ENCODE data around the gene ZFP92. TPM values are rescaled to one million over a fixed set of nuclear protein-coding genes. Genes with fewer than 3 reads are reported as not detected.

Gene ZFP92
- total and polyA plus RNA-seq, 10 donors: 0.26 to 3.4 (median 2.0) TPM

DNA sequence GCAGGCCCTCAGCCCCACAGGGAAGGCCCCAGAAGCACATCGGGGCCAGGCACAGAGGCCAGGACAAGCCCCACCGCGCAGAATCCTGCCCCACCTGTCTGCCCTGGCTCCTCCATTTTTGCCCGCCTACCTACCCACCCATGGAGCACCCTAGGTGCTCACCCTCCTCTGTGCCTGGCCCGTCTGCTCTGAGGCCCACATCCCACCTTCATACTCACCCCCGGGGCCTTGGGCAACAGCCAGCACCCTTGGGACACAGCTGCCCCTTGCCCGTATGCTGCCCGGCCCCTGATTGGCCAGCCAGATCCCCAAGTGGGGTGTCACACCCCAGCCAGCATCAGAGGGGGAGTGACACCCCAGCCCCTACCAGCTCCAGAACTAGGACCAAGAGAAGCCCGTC lies 45.4 kb downstream of the ZFP92 start:
- TF ChIP-seq POLR2AphosphoS5 (IDR thresholded peaks at IDR 0.05) (no peak), POLR2A (IDR thresholded peaks at IDR 0.05) (no peak)
- TF ChIP-seq, protein P1, sequence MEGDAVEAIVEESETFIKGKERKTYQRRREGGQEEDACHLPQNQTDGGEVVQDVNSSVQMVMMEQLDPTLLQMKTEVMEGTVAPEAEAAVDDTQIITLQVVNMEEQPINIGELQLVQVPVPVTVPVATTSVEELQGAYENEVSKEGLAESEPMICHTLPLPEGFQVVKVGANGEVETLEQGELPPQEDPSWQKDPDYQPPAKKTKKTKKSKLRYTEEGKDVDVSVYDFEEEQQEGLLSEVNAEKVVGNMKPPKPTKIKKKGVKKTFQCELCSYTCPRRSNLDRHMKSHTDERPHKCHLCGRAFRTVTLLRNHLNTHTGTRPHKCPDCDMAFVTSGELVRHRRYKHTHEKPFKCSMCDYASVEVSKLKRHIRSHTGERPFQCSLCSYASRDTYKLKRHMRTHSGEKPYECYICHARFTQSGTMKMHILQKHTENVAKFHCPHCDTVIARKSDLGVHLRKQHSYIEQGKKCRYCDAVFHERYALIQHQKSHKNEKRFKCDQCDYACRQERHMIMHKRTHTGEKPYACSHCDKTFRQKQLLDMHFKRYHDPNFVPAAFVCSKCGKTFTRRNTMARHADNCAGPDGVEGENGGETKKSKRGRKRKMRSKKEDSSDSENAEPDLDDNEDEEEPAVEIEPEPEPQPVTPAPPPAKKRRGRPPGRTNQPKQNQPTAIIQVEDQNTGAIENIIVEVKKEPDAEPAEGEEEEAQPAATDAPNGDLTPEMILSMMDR (IDR thresholded peaks at IDR 0.05 in 8 of 11, conservative IDR thresholded peaks at IDR 0.05 in 3 of 11): no peak
- DNase-seq: no peak

GRCh38 chrX:153457136-153457825 lies 46.0 kb downstream of the ZFP92 start:
- intact Hi-C loops (cut with DNase I; ENCODE audit: low total_unique reads): no loop called here
- Histone ChIP-seq H3K27me3 (replicated peaks in 1 of 7) (no peaks in the 10 kb centered on the region), H3K4me3 (no peak overlapping the region), H3K4me1 (no peaks in the 10 kb centered on the region), H3K9me3 (no peaks in the 10 kb centered on the region), H3K27ac (no peak overlapping the region), H3K36me3 (peaks cover 0 to 89% (median 19%) of the 10 kb centered on the region in 6 donors)
- WGBS, 5 donors: 80 to 100% (median 97%) methylated on average over 1 to 18 of the region's 18 CpGs
- DNase-seq: peak; percentile 67
- TF ChIP-seq POLR2AphosphoS5 (IDR thresholded peaks at IDR 0.05): no peak
- no peak for TF ChIP-seq POLR2A (IDR thresholded peaks at IDR 0.05)

More for the DNA sequence above, 45.4 kb downstream of the ZFP92 start:
- Histone ChIP-seq H3K4me1 (no peaks in the 10 kb centered on the region), H3K4me3 (no peak overlapping the region), H3K27ac (no peak overlapping the region), H3K9me3 (no peaks in the 10 kb centered on the region), H3K36me3 (peaks cover 0 to 89% (median 19%) of the 10 kb centered on the region in 6 donors), H3K27me3 (replicated peaks in 1 of 7) (no peaks in the 10 kb centered on the region)
- intact Hi-C loops (cut with DNase I; ENCODE audit: low total_unique reads): no loop called here
- 91 to 99% (median 94%) methylated on average over 7 to 9 of the region's 9 CpGs; no CpG with 5 or more reads in 1 of the 5 donors for WGBS, 5 donors

- peak; percentile 71 for DNase-seq
- Histone ChIP-seq H3K4me1 (no peaks in the 10 kb centered on the region), H3K4me3 (peak overlapping the region in 1 of 8 donors; percentile 4), H3K27ac (no peak overlapping the region), H3K9me3 (no peaks in the 10 kb centered on the region), H3K36me3 (peaks cover 0 to 95% (median 19%) of the 10 kb centered on the region in 6 donors), H3K27me3 (replicated peaks in 1 of 7) (no peaks in the 10 kb centered on the region)
- WGBS, 5 donors: 85 to 99% (median 93%) methylated on average over 11 to 17 of the region's 17 CpGs
- no peak for TF ChIP-seq POLR2A (IDR thresholded peaks at IDR 0.05)
- peak in 2 of 3 donors; percentile 6 to 18 for TF ChIP-seq POLR2AphosphoS5 (IDR thresholded peaks at IDR 0.05)
- intact Hi-C loops (cut with DNase I; ENCODE audit: low total_unique reads): no loop called here
Observed at GRCh38 chrX:153457827-153458466, 46.7 kb downstream of the ZFP92 start.

DNA sequence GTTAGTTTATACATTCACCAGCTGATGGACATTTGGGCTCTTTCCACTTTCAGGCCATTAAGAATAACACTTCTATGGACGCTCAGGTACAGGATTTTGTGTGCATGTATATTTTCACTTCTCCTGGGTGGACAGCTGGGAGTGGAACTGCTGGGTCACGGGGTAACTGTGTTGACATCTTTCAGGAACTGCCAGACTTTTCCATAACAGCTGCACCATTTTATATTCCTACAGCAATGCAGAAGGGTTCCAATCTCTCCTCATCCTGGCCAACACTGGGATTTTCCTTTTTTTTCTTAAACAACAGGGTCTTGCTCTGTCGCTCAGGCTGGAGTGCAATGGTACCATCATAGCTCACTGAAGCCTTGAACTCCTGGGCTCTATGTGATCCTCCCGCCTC lies 47.2 kb downstream of the ZFP92 start:
- no peak for DNase-seq
- Histone ChIP-seq H3K36me3 (peaks cover 0 to 99% (median 20%) of the 10 kb centered on the region in 6 donors), H3K27ac (no peak overlapping the region), H3K27me3 (replicated peaks in 1 of 7) (no peaks in the 10 kb centered on the region), H3K4me3 (no peak overlapping the region), H3K9me3 (no peaks in the 10 kb centered on the region), H3K4me1 (no peaks in the 10 kb centered on the region)
- TF ChIP-seq, protein P1 (IDR thresholded peaks at IDR 0.05 in 8 of 11, conservative IDR thresholded peaks at IDR 0.05 in 3 of 11): no peak
- no peak for TF ChIP-seq POLR2A (IDR thresholded peaks at IDR 0.05)
- no peak for TF ChIP-seq POLR2AphosphoS5 (IDR thresholded peaks at IDR 0.05)
- intact Hi-C loops (cut with DNase I; ENCODE audit: low total_unique reads): no loop called here
- 82 to 96% (median 91%) methylated on average over 4 of the region's 4 CpGs for WGBS, 5 donors

DNA sequence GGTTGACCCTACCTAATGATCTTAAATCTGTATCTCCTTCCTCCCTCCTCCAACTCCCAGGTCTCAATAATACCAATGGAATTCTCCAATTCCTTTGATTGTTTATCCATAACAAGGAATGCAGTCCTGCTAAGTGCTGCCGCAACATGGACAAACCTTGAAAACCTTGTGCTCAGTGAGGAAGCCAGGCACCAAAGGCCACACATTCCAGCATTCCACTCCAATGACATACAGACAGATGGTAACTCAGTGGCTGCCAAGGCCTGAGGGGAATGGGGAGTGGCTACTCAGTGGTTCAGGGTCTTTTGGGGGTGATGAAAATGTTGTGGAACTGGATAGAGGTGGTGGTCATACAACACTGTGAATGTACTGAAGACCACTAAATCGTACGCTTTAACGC lies 48.7 kb downstream of the ZFP92 start:
- Histone ChIP-seq H3K36me3 (peaks cover 0 to 99% (median 17%) of the 10 kb centered on the region in 6 donors), H3K9me3 (no peaks in the 10 kb centered on the region), H3K27ac (no peak overlapping the region), H3K4me3 (no peak overlapping the region), H3K27me3 (replicated peaks in 1 of 7) (no peaks in the 10 kb centered on the region), H3K4me1 (no peaks in the 10 kb centered on the region)
- no peak for DNase-seq
- no peak for TF ChIP-seq POLR2A (IDR thresholded peaks at IDR 0.05)
- TF ChIP-seq, protein P1 (IDR thresholded peaks at IDR 0.05 in 8 of 11, conservative IDR thresholded peaks at IDR 0.05 in 3 of 11): no peak
- TF ChIP-seq POLR2AphosphoS5 (IDR thresholded peaks at IDR 0.05): no peak
- 91 to 99% (median 95%) methylated on average over 4 of the region's 4 CpGs for WGBS, 5 donors
- intact Hi-C loops (cut with DNase I; ENCODE audit: low total_unique reads): no loop called here
